ENCODE data around the gene MAN1A1.

Gene MAN1A1

GRCh38 chr6:119231394-119231793 is 118.2 kb downstream of the MAN1A1 start:
- no peak overlapping the region for H2AFZ ChIP-seq (ENCODE audit: low read length)

DNA sequence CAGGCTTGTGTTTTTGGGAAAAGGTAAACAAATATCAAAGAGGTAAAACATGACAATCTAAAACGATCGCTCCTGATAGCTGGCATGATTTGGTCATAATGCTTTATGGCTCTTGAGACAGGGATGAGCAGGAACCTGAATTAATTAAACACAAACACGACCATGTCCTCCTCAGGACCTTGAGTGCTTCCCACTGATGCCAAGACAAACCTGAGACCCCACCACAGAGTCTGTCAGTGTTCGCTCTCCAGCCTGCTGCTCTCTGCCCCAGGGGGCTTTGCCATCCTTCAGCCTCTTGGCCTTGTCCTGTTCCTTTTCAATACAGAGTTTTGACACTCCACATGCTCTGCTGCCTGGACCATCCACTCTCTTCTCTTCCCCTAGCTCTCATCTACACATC is 119.4 kb downstream of the MAN1A1 start:
- Histone ChIP-seq H3K4me2 (ENCODE audit: low read depth, low read length, poor library complexity, severe bottlenecking) (no peak overlapping the region), H3K9me3 (ENCODE audit: insufficient read depth, low read depth, low read length) (no peaks in the 10 kb centered on the region), H3K79me2 (ENCODE audit: insufficient read depth, low read length) (no peaks in the 10 kb centered on the region), H3K9ac (ENCODE audit: low read depth, low read length, poor library complexity, severe bottlenecking) (no peak overlapping the region), H3F3A (ENCODE audit: low read depth) (no peaks in the 10 kb centered on the region), H3K4me3 (ENCODE audit: low read length, poor library complexity, severe bottlenecking) (no peak overlapping the region), H3K9me2 (replicated peaks; ENCODE audit: low read depth, low read length) (no peaks in the 10 kb centered on the region), H3K36me3 (ENCODE audit: insufficient read depth, low read length) (peaks cover 10% of the 10 kb centered on the region; the same call in 1 of the 2 replicates), H3K27me3 (ENCODE audit: insufficient read depth, low read length, poor library complexity, severe bottlenecking) (no peaks in the 10 kb centered on the region), H2AFZ (ENCODE audit: low read length) (no peak overlapping the region), H3K4me1 (ENCODE audit: insufficient read depth, low read length, poor library complexity, severe bottlenecking) (peaks cover 3% of the 10 kb centered on the region), H4K20me1 (ENCODE audit: insufficient read depth, low read length, poor library complexity, severe bottlenecking) (no peaks in the 10 kb centered on the region)
- TF ChIP-seq CTCF (conservative IDR thresholded peaks at IDR 0.05; ENCODE audit: low read length) (no peak), EZH2phosphoT487 (IDR thresholded peaks at IDR 0.05; ENCODE audit: borderline replicate concordance) (no peak)

More at GRCh38 chr6:119231394-119231793, 118.2 kb downstream of the MAN1A1 start:
- TF ChIP-seq EZH2phosphoT487 (IDR thresholded peaks at IDR 0.05; ENCODE audit: borderline replicate concordance) (no peak), CTCF (conservative IDR thresholded peaks at IDR 0.05; ENCODE audit: low read length) (no peak)
- Histone ChIP-seq H4K20me1 (ENCODE audit: insufficient read depth, low read length, poor library complexity, severe bottlenecking) (no peaks in the 10 kb centered on the region), H3K27me3 (ENCODE audit: insufficient read depth, low read length, poor library complexity, severe bottlenecking) (no peaks in the 10 kb centered on the region), H3K4me2 (ENCODE audit: low read depth, low read length, poor library complexity, severe bottlenecking) (no peak overlapping the region), H3K9me2 (replicated peaks; ENCODE audit: low read depth, low read length) (no peaks in the 10 kb centered on the region), H3K79me2 (ENCODE audit: insufficient read depth, low read length) (no peaks in the 10 kb centered on the region), H3K4me3 (ENCODE audit: low read length, poor library complexity, severe bottlenecking) (no peak overlapping the region), H3K9me3 (ENCODE audit: insufficient read depth, low read depth, low read length) (no peaks in the 10 kb centered on the region), H3K36me3 (ENCODE audit: insufficient read depth, low read length) (peaks cover 15% of the 10 kb centered on the region; the same call in 1 of the 2 replicates), H3F3A (ENCODE audit: low read depth) (no peaks in the 10 kb centered on the region), H3K9ac (ENCODE audit: low read depth, low read length, poor library complexity, severe bottlenecking) (no peak overlapping the region), H3K4me1 (ENCODE audit: insufficient read depth, low read length, poor library complexity, severe bottlenecking) (peaks cover 3% of the 10 kb centered on the region)

- H4K20me1 ChIP-seq (ENCODE audit: insufficient read depth, low read length, poor library complexity, severe bottlenecking) = no peaks in the 10 kb centered on the region
- H3K9me2 ChIP-seq (replicated peaks; ENCODE audit: low read depth, low read length) = no peaks in the 10 kb centered on the region
- peaks cover 3% of the 10 kb centered on the region for H3K4me1 ChIP-seq (ENCODE audit: insufficient read depth, low read length, poor library complexity, severe bottlenecking)
- no peaks in the 10 kb centered on the region for H3K79me2 ChIP-seq (ENCODE audit: insufficient read depth, low read length)
- H3K4me3 ChIP-seq (ENCODE audit: low read length, poor library complexity, severe bottlenecking) = no peak overlapping the region
- H3K9me3 ChIP-seq (ENCODE audit: insufficient read depth, low read depth, low read length) = no peaks in the 10 kb centered on the region
- H3F3A ChIP-seq (ENCODE audit: low read depth) = no peaks in the 10 kb centered on the region
- no peak overlapping the region for H3K4me2 ChIP-seq (ENCODE audit: low read depth, low read length, poor library complexity, severe bottlenecking)
- no peaks in the 10 kb centered on the region for H3K27me3 ChIP-seq (ENCODE audit: insufficient read depth, low read length, poor library complexity, severe bottlenecking)
- H2AFZ ChIP-seq (ENCODE audit: low read length) = no peak overlapping the region
- H3K36me3 ChIP-seq (ENCODE audit: insufficient read depth, low read length) = 0 out of 2 replicates have a peak, but pooled peaks cover 4% of the 10 kb centered on the region
- TF ChIP-seq EZH2phosphoT487 (IDR thresholded peaks at IDR 0.05; ENCODE audit: borderline replicate concordance) = no peak
- no peak for TF ChIP-seq CTCF (conservative IDR thresholded peaks at IDR 0.05; ENCODE audit: low read length)
- H3K9ac ChIP-seq (ENCODE audit: low read depth, low read length, poor library complexity, severe bottlenecking) = no peak overlapping the region
Measured at GRCh38 chr6:119227377-119227776, 122.2 kb downstream of the MAN1A1 start.

Data from Loucy (cell line).